ENCODE measurements around the gene WDR82. TPM values are rescaled to one million over a fixed set of nuclear protein-coding genes. Genes with fewer than 3 reads are reported as not detected.

WDR82 gene
- total and polyA plus RNA-seq, 10 of the 15 experiments (the other 5 are each of a cell fraction or from before 2014, with no cell fraction given) = 10.1 to 82.4 (median 48.7) TPM

DNA sequence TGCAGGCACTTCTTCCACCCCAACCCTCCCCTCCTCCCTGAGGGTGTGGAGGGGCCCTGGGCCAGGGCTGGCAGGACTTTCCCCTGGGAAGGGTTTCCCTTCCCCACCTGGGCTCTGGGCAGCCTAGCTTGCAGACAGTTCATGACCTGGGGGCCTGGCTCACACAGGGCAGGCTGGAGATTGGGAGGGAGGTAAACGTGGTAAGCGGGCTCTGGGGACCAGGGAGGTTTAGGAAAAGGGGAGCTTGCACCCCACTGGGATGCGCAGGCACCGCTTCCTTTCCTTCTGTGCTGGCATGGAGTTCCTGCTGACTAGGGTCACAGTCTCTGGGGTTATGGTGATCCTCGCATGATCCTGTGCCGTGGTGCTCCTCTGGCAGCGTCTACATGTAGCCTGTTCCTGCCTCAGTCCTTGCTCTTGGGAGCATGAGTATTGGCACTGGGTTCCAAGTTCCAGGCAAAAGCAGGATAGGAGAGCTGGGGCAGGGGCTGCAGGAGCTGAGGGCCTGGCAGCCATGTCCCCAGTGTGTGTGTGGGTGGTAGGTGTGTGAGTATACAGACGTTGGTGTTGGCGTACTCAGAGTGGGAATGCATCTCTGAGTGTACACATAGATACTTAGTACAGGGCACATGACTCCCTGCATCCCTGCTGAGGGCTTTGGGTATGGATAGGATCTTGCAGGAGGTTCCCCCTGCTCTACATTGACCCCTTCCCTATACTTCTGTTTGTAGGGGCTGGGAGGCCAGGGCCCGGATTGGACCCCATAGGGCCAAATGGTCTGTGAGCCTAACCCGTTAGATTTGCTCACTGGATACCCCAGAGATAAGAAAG lies 16.1 kb upstream of the WDR82 start:
- DNase-seq (ENCODE audit: low read depth, low spot score) (no peak), ATAC-seq (no peak), FAIRE-seq (no peak)
- H3K27ac ChIP-seq (ENCODE audit: control insufficient read depth, insufficient read depth) = no peak overlapping the region
- no peak overlapping the region for H3K4me2 ChIP-seq (ENCODE audit: control insufficient read depth, insufficient read depth)
- ChIA-PET SMC1A (ENCODE audit: uncharacterized antibody, unreplicated experiment) (interaction anchor here (6.1 to 6.6 kb wide), 2 partner anchors 43 to 44 kb away, joined by 62 to 159 read pairs; no protein-coding TSS in a partner anchor), RAD21 (ENCODE audit: unreplicated experiment) (interaction anchor here (1.3 to 7.5 kb wide), 2 partner anchors 44 kb away, joined by 3 to 131 read pairs; no protein-coding TSS in a partner anchor), CTCF (interaction anchor here (0.6 to 19.0 kb wide), 2 partner anchors 39 to 777 kb away, joined by 5 to 451 read pairs; no protein-coding TSS in a partner anchor), POLR2A (no interaction called here)
- TF ChIP-seq IKZF2 (IDR thresholded peaks at IDR 0.05) (no peak), GATAD2B (conservative IDR thresholded peaks at IDR 0.05; ENCODE audit: low read depth) (no peak), NBN (IDR thresholded peaks at IDR 0.05) (no peak)
- H4K20me1 ChIP-seq (ENCODE audit: control insufficient read depth, insufficient read depth) = no peaks in the 10 kb centered on the region
- H3K4me1 ChIP-seq (ENCODE audit: control insufficient read depth, insufficient read depth, low read length) = peaks cover 4% of the 10 kb centered on the region
- H2AFZ ChIP-seq (ENCODE audit: control insufficient read depth, low read depth, low read length) = no peak overlapping the region
- no peaks in the 10 kb centered on the region for H3K9me3 ChIP-seq (replicated peaks; ENCODE audit: control insufficient read depth, insufficient read depth, low read length)
- WGBS (ENCODE audit: insufficient coverage, insufficient replicate concordance, low lambda C conversion rate, missing lambda C conversion rate) = 90% methylated on average over 11 of the region's 11 CpGs
- BruUV-seq (replicated peaks) = TSS peak; percentile 14
- in situ Hi-C loops (cut with MboI) (loop anchor here (5.0 kb wide), 1 partner anchor 48 kb away; no protein-coding TSS in a partner anchor), intact Hi-C loops (cut with micrococcal nuclease; ENCODE audit: unreplicated experiment) (loop anchor here (5.0 kb wide), 1 partner anchor 153 kb away; the partner anchor contains the start of gene SEMA3G)
- H3K27me3 ChIP-seq (replicated peaks in 1 of 2; ENCODE audit: control insufficient read depth in 2 of 2, insufficient read depth in 2 of 2, low read length in 1 of 2) = no peaks in the 10 kb centered on the region
- H3K4me3 ChIP-seq = no peak overlapping the region
- peaks cover 3 to 6% of the 10 kb centered on the region in 2 experiments; a peak in 3 of 4 replicates for H3K36me3 ChIP-seq (ENCODE audit: control insufficient read depth in 2 of 2, insufficient read depth in 2 of 2, low read length in 1 of 2)
- H3K9ac ChIP-seq (ENCODE audit: control insufficient read depth, insufficient read depth, low read length) = no peak overlapping the region
- H3K79me2 ChIP-seq (ENCODE audit: control insufficient read depth, insufficient read depth, low read length) = no peaks in the 10 kb centered on the region; the same call in 1 of the 2 replicates
